ENCODE data around the gene LMNTD1.

DNA sequence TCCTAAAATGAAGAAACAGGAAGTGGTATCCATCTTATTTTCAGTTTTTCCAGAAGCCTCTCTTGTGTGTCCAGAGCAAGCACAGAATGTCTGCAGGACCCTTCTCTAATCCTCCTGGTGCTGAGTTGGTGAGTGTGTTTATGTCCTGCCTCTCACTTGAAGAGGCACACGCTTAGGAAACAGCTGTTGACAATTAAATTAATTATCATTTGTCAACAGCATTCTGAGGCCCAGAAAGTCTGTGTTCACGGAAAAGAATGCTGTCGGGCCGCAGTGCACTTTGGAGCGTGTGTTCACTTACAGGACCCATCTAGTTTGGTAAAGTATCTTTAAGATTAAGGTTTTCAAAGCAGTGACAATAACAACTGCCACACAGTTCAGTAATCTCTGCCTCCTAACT, 70.5 kb downstream of the LMNTD1 start:
- TF ChIP-seq, protein P1, sequence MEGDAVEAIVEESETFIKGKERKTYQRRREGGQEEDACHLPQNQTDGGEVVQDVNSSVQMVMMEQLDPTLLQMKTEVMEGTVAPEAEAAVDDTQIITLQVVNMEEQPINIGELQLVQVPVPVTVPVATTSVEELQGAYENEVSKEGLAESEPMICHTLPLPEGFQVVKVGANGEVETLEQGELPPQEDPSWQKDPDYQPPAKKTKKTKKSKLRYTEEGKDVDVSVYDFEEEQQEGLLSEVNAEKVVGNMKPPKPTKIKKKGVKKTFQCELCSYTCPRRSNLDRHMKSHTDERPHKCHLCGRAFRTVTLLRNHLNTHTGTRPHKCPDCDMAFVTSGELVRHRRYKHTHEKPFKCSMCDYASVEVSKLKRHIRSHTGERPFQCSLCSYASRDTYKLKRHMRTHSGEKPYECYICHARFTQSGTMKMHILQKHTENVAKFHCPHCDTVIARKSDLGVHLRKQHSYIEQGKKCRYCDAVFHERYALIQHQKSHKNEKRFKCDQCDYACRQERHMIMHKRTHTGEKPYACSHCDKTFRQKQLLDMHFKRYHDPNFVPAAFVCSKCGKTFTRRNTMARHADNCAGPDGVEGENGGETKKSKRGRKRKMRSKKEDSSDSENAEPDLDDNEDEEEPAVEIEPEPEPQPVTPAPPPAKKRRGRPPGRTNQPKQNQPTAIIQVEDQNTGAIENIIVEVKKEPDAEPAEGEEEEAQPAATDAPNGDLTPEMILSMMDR (IDR thresholded peaks at IDR 0.05; ENCODE audit: insufficient read depth, low read length, poor library complexity, severe bottlenecking): no peak
- no peak for TF ChIP-seq EZH2phosphoT487 (conservative IDR thresholded peaks at IDR 0.05; ENCODE audit: low read length)
